HG03060 (cell line): ENCODE measurements around the gene GRID1.

Experiments
- ATAC-seq: cut with Tn5 transposase; IDR thresholded peaks from one replicate; pipeline ENCODE4 v1.9.1; 2021; ENCODE audit warnings: low read depth, moderate number of reproducible peaks; ENCODE audit not compliant: unreplicated experiment

The GRID1 gene

DNA sequence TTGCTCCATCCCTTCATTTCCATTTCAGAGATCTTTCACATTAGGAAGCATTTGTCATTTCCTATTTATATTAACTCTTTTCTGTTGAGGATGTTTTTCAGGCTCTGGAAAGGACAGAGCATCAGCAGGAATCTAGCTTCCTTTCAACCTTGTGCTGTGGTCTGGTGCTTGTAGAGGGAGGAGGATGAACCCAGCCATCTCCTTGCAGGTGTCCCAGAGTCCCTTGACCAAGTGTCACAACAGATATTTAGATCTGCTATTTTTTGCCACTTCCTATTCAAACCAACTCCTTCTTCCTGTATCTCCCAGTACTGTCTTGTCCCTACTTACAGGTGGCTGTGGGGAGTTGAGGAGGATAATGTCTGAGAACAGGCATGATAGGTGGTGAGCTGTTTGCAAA, 742.8 kb downstream of the GRID1 start:
- no peak for ATAC-seq

DNA sequence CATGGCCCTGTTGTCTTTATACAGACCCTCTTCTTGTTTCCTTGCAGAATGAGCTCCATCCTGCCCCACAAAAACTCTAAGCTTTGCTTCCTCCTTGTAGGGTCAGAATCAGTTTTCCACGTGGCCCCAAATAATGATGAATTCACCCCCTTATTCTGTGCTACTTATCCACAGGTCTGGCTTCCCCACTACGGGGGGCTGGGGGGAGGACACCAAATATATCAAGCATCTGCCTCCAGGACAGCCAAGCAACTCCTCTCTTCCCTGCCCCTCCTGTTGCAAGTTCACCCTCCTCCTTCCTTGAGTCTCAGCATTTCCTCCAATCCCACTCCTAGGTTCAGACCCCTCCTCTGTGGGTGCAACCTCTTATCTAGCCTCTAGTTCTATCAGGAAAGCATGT, 743.3 kb downstream of the GRID1 start:
- no peak for ATAC-seq

DNA sequence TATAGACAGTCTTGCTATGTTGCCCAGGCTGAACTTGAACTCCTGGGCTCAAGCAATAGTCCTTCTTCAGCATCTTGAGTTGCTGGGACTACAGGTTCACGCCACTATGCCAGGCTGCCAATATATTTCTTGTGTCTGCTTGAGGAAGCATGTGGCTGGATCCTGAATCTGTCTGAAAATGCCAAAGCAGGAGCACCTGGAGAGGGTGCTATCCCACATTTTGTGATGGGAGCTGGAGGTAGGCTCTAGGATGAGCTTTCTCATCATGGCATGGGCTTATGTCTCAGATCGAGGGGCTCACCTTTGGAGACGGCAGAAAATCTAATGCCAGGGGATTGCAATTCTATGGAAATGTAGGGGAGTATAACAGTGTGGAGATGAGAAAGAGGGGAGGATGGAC, 744.2 kb downstream of the GRID1 start:
- no peak for ATAC-seq

DNA sequence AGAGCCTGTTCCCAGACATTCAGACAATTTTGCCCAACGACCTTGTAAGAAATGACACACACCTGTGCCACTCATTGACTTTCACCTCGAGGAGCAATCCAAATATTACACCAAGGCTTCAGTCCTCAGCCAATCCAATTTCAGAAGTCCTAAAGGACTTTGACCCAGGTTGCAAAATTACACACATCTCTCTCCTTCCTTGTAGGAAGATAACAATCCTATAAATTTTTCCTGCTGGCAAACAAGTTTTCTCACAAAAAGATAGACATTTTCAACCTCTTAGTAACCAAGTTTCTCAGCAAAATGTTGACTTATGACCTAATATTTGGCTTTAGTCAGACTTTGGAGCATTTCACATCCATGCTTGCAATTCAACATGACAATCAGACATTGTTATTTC, 745.0 kb downstream of the GRID1 start:
- no peak for ATAC-seq

DNA sequence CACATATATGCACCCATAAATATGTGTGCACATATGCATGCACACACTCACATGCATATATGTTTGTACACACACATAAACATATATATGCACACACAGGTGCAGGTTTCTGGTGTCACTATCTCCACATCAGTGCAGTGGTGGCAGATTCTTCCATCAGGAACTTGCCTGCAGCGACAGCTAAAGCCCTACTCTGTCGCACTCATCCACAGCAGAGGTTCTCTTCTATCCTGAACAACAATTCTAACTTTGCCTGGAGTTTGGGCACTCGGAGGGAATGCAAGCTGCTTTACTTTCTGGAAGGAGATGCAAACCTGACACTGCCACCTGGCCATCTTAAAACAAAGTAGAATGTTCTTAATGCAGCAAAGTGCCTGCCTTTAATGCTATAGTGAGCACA, 745.8 kb downstream of the GRID1 start:
- ATAC-seq = no peak

DNA sequence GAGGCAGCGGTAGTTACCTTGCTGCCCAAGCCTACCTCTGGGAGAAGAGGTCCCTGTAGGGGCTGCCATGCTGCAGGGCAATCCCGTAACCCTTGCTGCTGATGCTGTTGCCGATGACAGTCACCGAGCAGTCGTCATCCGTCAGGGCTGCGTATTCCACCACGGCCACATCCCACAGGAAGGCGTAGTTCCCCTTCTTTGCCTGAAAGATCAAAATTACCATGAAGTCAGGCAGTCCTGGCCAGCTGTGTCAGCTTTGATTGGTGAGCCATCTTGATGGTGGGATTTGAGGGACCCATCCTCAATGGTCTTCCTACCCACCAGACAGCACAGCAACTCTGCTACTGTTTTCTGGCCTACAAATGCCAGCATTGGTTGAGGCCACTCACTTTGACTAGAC, 746.8 kb downstream of the GRID1 start:
- no peak for ATAC-seq

DNA sequence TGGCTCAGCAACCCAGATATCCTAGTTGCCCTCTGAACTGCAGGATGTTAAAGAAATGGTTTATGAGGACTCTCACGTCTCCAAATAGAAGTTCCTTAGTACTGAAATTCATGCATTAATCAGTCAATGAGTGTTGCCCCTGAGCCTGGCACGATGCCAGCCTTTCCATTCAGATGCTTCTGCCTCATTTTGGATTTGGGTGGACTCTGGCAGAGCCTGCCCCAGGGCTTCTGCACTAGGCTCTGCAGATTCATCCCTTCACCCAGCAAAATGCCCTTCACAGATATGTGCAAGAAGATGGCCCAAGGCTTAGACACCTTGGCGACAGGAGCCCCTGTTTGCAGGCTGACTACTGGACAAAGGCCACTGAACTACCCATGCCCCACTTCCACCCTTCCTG, 747.8 kb downstream of the GRID1 start:
- ATAC-seq = no peak

DNA sequence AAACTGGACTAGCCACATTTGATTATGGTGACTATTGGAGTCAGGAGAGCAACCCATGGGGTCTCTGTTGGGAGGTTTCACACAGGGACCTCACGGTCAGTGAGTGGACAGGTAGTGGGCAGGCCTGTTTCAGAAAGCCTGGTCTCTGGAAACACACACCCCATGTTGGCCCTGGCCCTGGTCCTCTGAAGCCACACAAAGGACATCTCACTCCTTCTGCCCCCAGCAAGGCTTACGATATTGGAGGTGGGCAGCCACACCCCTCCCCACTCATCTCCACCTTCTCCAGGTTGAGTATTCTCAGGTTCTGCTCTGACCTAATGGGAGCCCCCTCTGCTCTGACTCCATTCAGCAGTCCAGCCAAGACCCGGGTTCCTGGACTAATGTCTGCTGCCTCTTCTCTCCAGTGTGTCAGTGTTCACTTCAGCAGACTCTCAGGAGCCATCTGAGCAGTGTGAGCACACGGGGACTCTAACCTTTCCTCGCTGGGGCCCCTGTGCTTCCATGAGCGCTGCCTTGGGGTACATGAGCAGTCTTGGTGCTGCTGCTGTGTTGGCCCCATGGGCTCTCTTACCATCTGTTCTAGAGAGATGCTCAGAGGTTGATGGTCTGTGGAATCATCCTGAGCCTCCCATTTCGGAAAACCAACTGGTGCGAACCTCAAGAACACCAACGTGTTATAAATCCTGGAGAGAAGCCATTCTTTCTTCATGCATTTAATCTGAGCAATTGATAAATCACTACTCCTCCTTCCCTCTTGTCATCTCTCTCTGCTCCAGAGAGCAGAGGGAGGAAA, 748.6 kb downstream of the GRID1 start:
- ATAC-seq = no peak

DNA sequence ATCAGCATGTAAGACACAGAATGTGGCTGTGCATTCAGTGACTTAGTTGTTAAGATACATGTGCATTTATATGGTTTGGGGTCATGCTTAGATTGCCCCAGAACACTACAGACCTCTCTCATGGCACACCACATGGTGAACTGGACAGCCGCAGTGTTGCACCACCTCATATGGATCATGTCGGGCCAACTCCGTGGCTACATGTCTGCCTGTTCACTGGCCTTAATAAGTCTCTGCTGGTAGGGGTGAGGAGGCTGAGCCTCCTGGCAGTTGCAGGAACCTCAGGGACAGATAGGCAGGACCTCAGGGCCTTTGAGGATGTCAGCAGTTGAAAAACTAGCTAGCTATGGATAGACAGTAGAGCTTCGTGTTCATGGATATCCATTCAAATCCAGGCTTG, 751.0 kb downstream of the GRID1 start:
- ATAC-seq = no peak

DNA sequence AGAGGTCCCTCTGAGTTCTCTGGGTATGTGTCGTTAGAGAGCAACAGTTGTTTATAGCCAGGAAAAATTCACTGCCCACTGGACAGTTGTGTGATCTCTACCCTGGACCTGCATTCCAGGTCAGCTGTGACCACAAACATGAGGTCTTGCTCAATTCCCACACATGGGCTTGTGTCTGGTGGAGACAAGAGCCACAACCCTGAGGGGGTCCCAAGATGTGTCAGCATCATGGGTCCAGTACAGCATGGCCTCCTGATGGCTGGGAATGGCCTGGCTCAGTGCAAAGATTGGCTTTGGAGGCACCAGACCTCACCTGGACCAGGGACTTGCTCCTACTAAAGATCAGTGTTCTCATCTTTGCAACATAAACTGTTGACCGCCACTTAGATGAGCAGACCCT, 751.6 kb downstream of the GRID1 start:
- no peak for ATAC-seq

DNA sequence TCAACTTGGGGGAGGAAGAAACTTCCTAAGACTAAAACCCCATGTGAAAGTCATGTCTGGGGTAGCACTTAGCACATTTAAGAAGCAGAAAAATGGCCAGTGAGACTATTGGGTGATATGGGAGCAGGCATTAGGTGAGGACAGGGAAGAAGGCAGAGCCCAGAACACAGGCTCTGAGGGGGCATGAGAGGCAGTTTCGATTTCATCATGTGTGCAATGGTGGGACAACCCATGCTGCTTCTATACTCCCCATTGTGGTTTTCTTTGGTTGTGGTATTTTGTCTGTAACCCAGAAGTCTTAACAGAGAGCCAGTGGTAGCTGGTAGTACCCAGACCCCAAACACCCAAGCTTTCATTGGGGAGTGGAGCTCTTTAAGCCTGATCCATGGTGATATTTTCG, 752.0 kb downstream of the GRID1 start:
- ATAC-seq = no peak

DNA sequence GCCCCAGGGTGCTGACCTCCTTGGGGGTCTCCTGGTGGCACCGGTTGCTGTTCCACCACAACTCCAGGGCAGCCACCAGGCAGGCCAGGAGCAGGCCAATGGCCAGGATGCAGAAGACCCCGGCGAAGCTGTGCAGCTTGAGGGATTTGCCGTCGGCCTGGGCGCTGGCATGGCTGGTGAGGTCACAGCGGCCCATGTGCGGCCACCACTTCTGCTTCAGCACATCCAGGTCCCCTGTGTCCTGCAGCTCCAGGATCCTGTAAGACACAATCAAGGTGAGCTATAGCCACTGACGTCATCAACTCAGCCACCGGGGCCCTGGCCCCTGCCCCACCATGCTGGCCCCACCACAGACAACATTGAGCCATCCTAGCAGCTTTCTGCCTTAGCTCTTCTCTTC, 753.2 kb downstream of the GRID1 start:
- ATAC-seq = no peak

DNA sequence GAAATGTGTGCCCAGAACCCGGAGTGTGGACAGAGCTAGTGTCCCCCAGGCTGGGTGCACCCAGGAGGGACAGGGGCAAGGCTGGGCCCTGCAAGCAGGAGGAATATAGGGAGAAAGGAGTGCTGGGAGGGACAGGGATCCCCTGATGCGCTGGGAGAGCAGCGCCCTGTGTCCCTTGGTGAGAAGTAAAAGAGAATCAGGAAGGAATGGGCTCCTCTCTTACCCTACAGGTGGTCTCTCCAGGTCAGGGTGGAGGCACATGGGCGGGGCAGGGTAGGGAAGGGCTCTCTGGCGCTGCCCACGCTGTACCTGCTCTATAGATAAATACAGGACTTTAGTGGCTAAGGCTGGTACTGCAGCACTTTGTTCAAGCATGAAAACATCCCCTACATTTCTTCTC, 753.8 kb downstream of the GRID1 start:
- peak; percentile 30 for ATAC-seq

DNA sequence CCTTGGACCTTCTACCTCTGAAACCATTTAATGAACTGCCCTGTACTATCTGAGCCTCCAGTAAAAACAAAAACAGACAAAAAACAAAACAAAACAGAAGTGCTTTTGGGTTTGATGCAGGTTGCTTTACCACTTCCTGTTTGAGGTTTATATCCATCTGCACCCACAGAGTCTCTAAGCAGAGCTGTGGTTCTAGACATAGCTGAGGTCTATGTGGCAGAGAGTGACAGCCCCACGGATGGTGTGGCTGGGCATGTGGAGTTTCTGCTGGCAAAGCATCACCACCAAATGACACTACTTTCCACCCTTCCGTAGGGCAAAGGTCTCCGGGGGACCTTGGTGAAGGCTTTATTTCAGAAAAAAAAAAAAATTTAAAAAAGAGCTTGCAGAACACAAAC, 754.2 kb downstream of the GRID1 start:
- peak; percentile 97 for ATAC-seq

DNA sequence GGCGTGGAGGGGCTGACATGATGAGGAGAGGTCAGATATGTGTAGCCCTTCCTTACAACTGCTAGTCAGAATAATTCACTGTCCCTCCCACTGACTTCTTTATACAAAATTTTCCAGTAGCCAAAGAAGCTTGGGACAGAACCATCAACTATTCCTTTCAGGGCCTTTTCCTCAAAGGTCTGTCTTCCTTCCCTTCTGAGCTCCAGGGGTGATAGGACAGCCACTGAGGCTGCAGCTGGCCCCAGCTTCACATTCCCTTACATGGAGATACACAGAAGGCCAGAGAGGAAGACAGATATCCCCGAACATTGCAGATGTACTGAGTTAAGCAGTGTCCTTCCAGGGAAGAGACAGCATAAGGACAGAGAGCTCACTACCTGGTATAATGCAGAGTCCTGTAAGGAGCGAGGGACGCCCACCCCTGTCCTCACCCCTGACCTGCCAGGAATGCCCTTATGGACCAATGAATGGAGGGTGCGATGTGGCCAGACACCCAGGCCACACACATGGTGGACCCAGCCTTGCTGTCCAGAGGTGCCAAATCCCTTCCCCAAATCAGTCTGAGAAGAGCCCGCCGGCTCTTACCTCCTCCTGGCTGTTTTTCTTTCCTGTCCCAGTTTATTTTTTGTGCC, 754.7 kb downstream of the GRID1 start:
- no peak for ATAC-seq

DNA sequence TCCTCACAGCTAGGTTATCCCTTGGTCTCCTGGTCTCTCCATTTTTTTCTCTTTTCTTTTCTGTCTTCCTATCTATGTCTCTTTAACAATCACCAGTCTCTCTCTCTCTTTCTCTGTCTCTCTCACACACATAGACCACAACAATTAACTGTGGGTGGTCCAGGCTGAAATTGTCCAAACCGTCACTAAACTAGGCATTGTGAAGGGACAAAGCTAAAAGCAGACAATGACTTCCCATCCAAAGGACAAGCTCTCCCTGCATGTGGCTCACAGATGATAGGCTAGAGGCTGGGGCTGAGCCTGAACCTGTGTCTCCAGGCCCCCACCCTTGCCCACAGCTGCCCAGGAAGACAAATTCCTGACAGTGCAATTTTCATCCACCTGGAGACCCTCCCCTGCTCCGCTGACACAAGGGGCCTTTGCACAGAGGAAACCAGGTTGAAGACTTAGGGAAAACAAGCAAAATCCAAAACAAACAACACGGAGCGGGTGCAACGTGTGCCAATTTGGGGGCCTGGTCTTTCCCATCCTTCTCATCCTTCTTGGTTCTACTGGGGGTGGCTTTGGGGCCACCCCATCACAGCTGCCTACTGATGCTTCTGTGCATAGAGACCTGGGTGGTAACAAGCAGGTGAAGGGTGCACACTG, 755.4 kb downstream of the GRID1 start:
- ATAC-seq = no peak

DNA sequence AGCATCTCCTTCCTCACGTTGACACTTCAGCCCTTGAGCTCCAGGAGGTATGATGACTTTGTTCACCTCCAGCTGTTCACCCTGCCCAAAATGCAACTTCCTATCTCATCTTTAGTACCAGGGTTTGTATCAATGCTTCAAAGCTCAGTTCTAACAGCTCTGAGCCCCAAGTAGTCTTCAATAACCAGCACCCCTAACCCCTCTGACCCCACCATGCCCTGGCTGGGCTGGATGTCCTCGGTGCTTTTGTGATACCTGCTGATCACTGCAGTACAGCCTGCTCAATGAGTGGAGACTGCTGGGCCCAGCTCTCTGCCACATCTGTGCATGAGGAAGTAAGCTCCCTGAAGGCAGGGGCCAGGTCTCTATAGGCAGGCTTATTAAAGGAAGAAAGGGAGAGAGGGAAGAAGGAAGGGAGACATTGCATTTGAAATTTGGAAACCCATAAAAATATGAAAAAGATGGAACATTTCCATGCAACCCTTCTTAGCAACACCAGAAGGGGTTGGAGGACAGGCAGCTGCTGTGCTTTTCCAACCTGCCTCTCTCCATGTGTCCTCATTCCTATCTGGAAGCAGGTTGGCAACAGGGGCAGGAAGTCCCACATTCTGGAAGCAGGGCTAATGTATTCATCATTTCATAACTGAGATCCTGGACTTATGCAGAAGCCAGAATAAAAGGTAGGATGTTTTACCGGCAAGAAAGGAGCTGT, 756.1 kb downstream of the GRID1 start:
- no peak for ATAC-seq

DNA sequence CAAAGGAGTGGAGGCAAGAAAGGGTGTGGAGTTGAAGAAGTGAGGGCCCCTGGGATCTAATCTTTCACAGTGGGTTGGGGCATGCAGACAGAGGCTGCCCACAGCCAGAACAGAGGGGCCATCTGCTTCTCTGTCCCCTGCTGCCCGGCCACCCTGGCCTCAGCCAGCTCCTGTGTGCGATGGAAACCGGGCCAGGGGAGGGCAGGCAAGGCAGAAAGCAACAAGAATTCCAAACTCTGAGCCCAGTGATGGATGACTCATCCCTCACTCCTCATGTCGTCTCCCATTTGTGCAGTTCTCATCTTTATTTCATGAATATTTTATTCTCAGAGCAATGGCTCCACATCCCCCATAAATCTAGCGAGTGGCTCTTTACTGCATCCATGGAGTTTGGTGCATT, 757.1 kb downstream of the GRID1 start:
- no peak for ATAC-seq

DNA sequence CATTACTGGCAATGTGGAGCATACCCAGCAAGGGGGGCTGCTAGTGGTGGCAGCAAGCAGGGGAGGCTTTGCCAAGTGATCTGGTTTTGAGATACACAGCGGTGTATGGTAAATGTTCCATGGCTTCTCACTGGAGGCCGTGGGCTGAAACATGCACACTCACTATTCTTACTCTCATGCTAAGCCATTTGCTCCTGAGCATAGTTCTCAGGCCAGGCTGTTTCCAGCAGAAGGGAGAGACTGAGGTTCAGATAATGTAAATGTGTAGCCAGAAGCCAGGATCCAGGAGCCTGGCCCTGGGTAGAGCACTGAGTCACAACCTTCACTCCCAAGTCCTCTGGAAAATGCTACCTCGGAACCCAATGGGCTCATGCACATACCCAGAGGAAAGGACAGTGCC, 757.9 kb downstream of the GRID1 start:
- ATAC-seq = no peak

DNA sequence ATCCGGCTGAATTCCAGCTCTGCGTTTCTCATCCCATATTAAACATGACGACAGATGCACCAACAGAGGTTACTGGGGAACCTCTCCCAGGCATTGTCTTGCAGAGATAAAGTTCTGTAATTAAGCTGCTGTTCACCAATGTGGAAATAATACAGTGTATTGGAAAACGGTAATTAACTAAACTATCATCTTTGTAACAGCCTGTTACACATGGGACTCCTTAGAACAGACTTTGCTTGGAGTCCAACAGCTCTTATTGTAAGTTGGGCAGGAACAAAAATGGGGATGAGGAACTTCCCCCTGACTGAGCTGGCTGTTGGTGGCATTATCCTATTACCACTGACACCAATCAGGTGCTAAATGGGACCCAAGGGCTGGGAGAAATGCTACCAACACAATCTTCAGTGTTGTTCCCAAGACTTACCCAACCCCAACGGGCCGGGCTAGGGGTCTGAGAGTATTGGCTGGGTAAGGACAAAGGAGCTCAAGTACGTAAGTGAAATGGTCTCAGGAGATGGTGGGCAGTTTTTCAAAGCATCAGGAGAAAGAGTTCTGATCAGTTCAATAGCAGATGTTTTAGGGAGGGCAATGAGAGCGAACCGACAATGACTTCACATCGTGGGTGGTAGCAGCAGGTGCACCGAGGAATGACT, 759.4 kb downstream of the GRID1 start:
- ATAC-seq = no peak

DNA sequence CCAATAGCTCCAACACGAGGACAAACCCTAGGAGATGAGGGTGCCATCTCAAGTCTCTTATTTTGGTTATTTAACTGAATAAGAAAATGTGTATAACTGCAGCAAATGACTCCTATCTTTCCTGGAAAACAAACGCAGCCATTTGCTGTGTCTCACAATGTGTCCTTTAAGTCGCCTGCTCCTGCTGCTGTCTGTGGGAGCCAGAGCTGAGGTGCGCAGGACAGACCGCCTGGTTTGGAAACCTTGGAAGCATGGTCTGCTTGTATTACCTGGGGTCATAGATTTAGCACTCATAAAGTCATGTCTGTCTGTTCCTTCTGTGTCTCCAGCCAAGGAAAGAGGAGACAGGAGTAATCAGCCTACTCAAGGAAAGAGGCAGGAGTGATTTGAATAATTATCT, 760.2 kb downstream of the GRID1 start:
- ATAC-seq = no peak
